OCI-LY3 (cell line): Measurements from ENCODE around the gene FRS3.

ENCODE experiments used
- H2AFZ ChIP-seq: fragments of 200-600, 300-600 bp; shearing (Covaris generic); 2 replicates; pipeline ENCODE4 v1.6.0; 2014; ENCODE audit warnings: antibody characterized with exemption, low read depth, low read length
- H3K27ac ChIP-seq: fragments of 200-600, 300-600 bp; sonication (generic); 2 replicates; pipeline ENCODE4 v1.5.1; 2014; ENCODE audit warnings: mild to moderate bottlenecking, low read length, moderate library complexity, mixed read lengths
- H3K27me3 ChIP-seq: fragments of 200-600, 300-600 bp; sonication (generic); 2 replicates; pipeline ENCODE4 v1.6.1; 2014; ENCODE audit warnings: low read depth, low read length, mixed read lengths
- H3K36me3 ChIP-seq: fragments of 200-600, 300-600 bp; sonication (generic); replicated peaks from 2 replicates; pipeline ENCODE3; 2014; ENCODE audit warnings: low read depth, low read length, mixed read lengths
- H3K4me1 ChIP-seq: fragments of 300-600, 200-600 bp; sonication (generic); 2 replicates; pipeline ENCODE4 v1.6.1; 2014; ENCODE audit warnings: low read length, mixed read lengths
- H3K4me2 ChIP-seq: fragments of 200-600, 300-600 bp; sonication (generic); 2 replicates; pipeline ENCODE4 v1.6.1; 2014; ENCODE audit warnings: low read length, mixed read lengths
- H3K4me3 ChIP-seq: fragments of 300-600, 200-600 bp; sonication (generic); 2 replicates; pipeline ENCODE4 v1.5.1; 2014; ENCODE audit warnings: antibody characterized with exemption, mild to moderate bottlenecking, low read length, moderate library complexity
- H3K79me2 ChIP-seq: fragments of 300-600, 200-600 bp; shearing (Covaris generic); 2 replicates; pipeline ENCODE4 v1.6.1; 2014; ENCODE audit warnings: mild to moderate bottlenecking, low read length, mixed read lengths
- H3K9ac ChIP-seq: fragments of 300-600, 200-600 bp; shearing (Covaris generic); 2 replicates; pipeline ENCODE4 v1.6.0; 2014; ENCODE audit warnings: mild to moderate bottlenecking, low read length, moderate library complexity
- H3K9me3 ChIP-seq: fragments of 200-600, 300-600 bp; shearing (Covaris generic); 2 replicates; pipeline ENCODE4 v1.6.1; 2014; ENCODE audit warnings: low read length, mixed read lengths; ENCODE audit not compliant: insufficient read depth
- H4K20me1 ChIP-seq: fragments of 200-600, 300-600 bp; sonication (generic); 2 replicates; pipeline ENCODE4 v1.6.1; 2016; ENCODE audit warnings: low read length, mixed read lengths; ENCODE audit not compliant: insufficient read depth
- CTCF ChIP-seq: fragments of 200-600, 300-600 bp; sonication (generic); IDR thresholded peaks from 2 replicates; pipeline ENCODE4 v1.5.1; 2014; ENCODE audit warnings: antibody characterized with exemption, low read length, low read depth
- EZH2phosphoT487 ChIP-seq: fragments of 200-600 bp; shearing (Covaris generic); IDR thresholded peaks from 2 replicates; pipeline ENCODE4 v1.6.1; 2018; ENCODE audit warnings: antibody characterized with exemption, mixed run types, low read depth

The FRS3 gene

GRCh38 chr6:41785689-41786450 lies 6.2 kb upstream of the FRS3 start:
- no peaks in the 10 kb centered on the region for H4K20me1 ChIP-seq
- H3K27ac ChIP-seq: peak overlapping the region; percentile 36
- peaks cover 29% of the 10 kb centered on the region for H3K79me2 ChIP-seq
- peak overlapping the region; percentile 85 for H3K9ac ChIP-seq
- peak overlapping the region; percentile 39 for H2AFZ ChIP-seq
- peaks cover 6% of the 10 kb centered on the region; the same call in 1 of the 2 replicates for H3K27me3 ChIP-seq
- peaks cover 34% of the 10 kb centered on the region for H3K4me1 ChIP-seq
- no peak for TF ChIP-seq EZH2phosphoT487
- TF ChIP-seq CTCF: no peak
- peaks cover 21% of the 10 kb centered on the region for H3K36me3 ChIP-seq
- peak overlapping the region; percentile 98 for H3K4me3 ChIP-seq
- no peaks in the 10 kb centered on the region for H3K9me3 ChIP-seq
- H3K4me2 ChIP-seq: peak overlapping the region; percentile 89

GRCh38 chr6:41785254-41785653 lies 5.6 kb upstream of the FRS3 start:
- no peak overlapping the region for H3K9ac ChIP-seq
- peaks cover 26% of the 10 kb centered on the region for H3K79me2 ChIP-seq
- TF ChIP-seq CTCF: no peak
- no peak for TF ChIP-seq EZH2phosphoT487
- H3K4me2 ChIP-seq: peak overlapping the region; percentile 89; the same call in 1 of the 2 replicates
- no peaks in the 10 kb centered on the region for H3K9me3 ChIP-seq
- peaks cover 36% of the 10 kb centered on the region for H3K4me1 ChIP-seq
- H4K20me1 ChIP-seq: no peaks in the 10 kb centered on the region
- peaks cover 14% of the 10 kb centered on the region for H3K36me3 ChIP-seq
- no peak overlapping the region for H3K27ac ChIP-seq
- H3K4me3 ChIP-seq: peak overlapping the region; percentile 98; the same call in 1 of the 2 replicates
- no peak overlapping the region for H2AFZ ChIP-seq
- peaks cover 8% of the 10 kb centered on the region; the same call in 1 of the 2 replicates for H3K27me3 ChIP-seq

GRCh38 chr6:41784581-41785171 lies 5.0 kb upstream of the FRS3 start:
- TF ChIP-seq CTCF (no peak), EZH2phosphoT487 (no peak)
- no peak overlapping the region for H2AFZ ChIP-seq
- H3K36me3 ChIP-seq: peaks cover 9% of the 10 kb centered on the region
- no peaks in the 10 kb centered on the region for H4K20me1 ChIP-seq
- peak overlapping the region; percentile 28 for H3K4me2 ChIP-seq
- no peak overlapping the region for H3K4me3 ChIP-seq
- H3K4me1 ChIP-seq: peaks cover 36% of the 10 kb centered on the region
- no peaks in the 10 kb centered on the region for H3K9me3 ChIP-seq
- no peak overlapping the region for H3K27ac ChIP-seq
- peaks cover 8% of the 10 kb centered on the region; the same call in 1 of the 2 replicates for H3K27me3 ChIP-seq
- H3K79me2 ChIP-seq: peaks cover 20% of the 10 kb centered on the region
- H3K9ac ChIP-seq: no peak overlapping the region

GRCh38 chr6:41783106-41783780 lies 3.5 kb upstream of the FRS3 start:
- Histone ChIP-seq H4K20me1 (no peaks in the 10 kb centered on the region), H3K9ac (no peak overlapping the region), H3K9me3 (no peaks in the 10 kb centered on the region), H3K36me3 (no peaks in the 10 kb centered on the region), H3K4me1 (peaks cover 42% of the 10 kb centered on the region), H3K4me2 (no peak overlapping the region), H3K4me3 (no peak overlapping the region), H3K27me3 (peaks cover 8% of the 10 kb centered on the region; the same call in 1 of the 2 replicates), H3K79me2 (peaks cover 11% of the 10 kb centered on the region), H2AFZ (no peak overlapping the region), H3K27ac (no peak overlapping the region)
- TF ChIP-seq EZH2phosphoT487 (no peak), CTCF (no peak)
